ENCODE measurements around the gene MRPS33.

The MRPS33 gene

DNA sequence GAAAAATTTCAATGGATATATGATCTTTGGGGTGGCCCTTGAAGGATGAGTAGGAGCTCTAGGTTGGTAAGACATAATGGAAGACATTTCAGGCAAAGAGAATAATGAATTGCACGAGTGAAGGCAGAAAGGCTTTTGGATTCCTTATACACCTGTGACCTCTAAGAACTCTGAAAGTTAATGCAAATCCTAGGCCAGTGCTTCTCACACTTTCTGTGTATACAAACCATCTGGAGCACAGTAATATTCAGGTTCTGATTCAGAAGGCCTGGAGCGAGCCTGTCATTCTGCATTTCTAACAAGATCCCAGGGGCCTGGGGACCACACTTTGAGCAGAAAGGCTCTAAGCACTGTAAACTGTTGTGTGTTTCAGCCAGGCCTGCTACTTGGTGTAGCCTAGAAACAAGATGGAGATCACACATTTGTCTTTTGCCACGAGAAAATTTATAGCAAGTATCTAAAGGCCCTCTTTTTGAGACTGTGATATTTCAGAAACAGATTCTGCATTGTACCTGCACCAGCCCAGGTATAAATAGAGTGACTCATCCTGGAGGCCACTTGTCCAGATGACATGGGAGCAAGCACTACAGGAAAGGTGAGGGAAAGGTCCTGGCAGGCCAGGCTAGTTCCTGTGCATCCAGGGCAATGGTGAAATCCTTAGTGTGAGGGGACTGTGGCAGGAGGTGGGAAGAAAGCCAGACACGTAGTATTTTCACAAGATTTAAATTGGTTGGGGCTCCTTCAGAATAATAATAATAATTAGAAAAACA, 24.4 kb downstream of the MRPS33 start:
- TF ChIP-seq POLR2AphosphoS5 (IDR thresholded peaks at IDR 0.05; ENCODE audit: low read depth): no peak
- TF ChIP-seq, protein P1, sequence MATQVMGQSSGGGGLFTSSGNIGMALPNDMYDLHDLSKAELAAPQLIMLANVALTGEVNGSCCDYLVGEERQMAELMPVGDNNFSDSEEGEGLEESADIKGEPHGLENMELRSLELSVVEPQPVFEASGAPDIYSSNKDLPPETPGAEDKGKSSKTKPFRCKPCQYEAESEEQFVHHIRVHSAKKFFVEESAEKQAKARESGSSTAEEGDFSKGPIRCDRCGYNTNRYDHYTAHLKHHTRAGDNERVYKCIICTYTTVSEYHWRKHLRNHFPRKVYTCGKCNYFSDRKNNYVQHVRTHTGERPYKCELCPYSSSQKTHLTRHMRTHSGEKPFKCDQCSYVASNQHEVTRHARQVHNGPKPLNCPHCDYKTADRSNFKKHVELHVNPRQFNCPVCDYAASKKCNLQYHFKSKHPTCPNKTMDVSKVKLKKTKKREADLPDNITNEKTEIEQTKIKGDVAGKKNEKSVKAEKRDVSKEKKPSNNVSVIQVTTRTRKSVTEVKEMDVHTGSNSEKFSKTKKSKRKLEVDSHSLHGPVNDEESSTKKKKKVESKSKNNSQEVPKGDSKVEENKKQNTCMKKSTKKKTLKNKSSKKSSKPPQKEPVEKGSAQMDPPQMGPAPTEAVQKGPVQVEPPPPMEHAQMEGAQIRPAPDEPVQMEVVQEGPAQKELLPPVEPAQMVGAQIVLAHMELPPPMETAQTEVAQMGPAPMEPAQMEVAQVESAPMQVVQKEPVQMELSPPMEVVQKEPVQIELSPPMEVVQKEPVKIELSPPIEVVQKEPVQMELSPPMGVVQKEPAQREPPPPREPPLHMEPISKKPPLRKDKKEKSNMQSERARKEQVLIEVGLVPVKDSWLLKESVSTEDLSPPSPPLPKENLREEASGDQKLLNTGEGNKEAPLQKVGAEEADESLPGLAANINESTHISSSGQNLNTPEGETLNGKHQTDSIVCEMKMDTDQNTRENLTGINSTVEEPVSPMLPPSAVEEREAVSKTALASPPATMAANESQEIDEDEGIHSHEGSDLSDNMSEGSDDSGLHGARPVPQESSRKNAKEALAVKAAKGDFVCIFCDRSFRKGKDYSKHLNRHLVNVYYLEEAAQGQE (IDR thresholded peaks at IDR 0.05; ENCODE audit: insufficient replicate concordance, low read depth): no peak
- TF ChIP-seq, protein P2, sequence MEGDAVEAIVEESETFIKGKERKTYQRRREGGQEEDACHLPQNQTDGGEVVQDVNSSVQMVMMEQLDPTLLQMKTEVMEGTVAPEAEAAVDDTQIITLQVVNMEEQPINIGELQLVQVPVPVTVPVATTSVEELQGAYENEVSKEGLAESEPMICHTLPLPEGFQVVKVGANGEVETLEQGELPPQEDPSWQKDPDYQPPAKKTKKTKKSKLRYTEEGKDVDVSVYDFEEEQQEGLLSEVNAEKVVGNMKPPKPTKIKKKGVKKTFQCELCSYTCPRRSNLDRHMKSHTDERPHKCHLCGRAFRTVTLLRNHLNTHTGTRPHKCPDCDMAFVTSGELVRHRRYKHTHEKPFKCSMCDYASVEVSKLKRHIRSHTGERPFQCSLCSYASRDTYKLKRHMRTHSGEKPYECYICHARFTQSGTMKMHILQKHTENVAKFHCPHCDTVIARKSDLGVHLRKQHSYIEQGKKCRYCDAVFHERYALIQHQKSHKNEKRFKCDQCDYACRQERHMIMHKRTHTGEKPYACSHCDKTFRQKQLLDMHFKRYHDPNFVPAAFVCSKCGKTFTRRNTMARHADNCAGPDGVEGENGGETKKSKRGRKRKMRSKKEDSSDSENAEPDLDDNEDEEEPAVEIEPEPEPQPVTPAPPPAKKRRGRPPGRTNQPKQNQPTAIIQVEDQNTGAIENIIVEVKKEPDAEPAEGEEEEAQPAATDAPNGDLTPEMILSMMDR (IDR thresholded peaks at IDR 0.05; ENCODE audit: insufficient read depth, low read length): no peak
- TF ChIP-seq SPI1 (IDR thresholded peaks at IDR 0.05; ENCODE audit: borderline replicate concordance, low read depth): no peak
- no peak for TF ChIP-seq GABPA (IDR thresholded peaks at IDR 0.05; ENCODE audit: low read depth)
- no peak overlapping the region for H3K27ac ChIP-seq (replicated peaks)
- DNase-seq (ENCODE audit: low read depth in 1 of 2, low spot score in 1 of 2): no peak

DNA sequence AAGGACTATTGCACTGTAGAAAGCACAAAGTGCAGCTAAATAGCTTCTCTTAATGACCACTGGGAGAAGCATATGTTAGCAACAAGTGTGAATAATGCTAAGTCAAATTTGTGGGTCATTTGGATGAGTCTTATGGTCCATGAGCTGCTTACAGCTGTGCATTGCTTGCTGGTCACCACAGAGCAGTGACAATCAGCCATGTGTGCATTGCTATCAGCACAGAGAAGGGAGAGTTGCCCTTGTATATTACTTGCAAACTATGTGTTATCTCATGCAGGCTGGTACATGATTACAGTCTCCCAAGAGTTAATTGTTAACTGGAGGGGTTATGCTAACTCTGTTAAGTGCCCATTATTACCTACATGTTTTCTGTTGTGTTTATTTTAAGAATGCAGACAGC, 25.7 kb downstream of the MRPS33 start:
- Histone ChIP-seq H3K4me3 (replicated peaks; ENCODE audit: insufficient read depth, low read length) (no peak overlapping the region), H3K27ac (replicated peaks) (no peak overlapping the region), H3K27me3 (ENCODE audit: insufficient read depth, poor library complexity, severe bottlenecking) (no peaks in the 10 kb centered on the region)
- TF ChIP-seq GABPA (IDR thresholded peaks at IDR 0.05; ENCODE audit: low read depth) (no peak), SPI1 (IDR thresholded peaks at IDR 0.05; ENCODE audit: borderline replicate concordance, low read depth) (no peak), POLR2AphosphoS5 (IDR thresholded peaks at IDR 0.05; ENCODE audit: low read depth) (no peak)
- TF ChIP-seq, protein P2 (IDR thresholded peaks at IDR 0.05; ENCODE audit: insufficient read depth, low read length): no peak
- TF ChIP-seq, protein P1 (IDR thresholded peaks at IDR 0.05; ENCODE audit: insufficient replicate concordance, low read depth): no peak
- DNase-seq (ENCODE audit: low read depth in 1 of 2, low spot score in 1 of 2): no peak

More for the DNA sequence above, 24.4 kb downstream of the MRPS33 start:
- Histone ChIP-seq H3K4me3 (replicated peaks; ENCODE audit: insufficient read depth, low read length) (no peak overlapping the region), H3K27me3 (ENCODE audit: insufficient read depth, poor library complexity, severe bottlenecking) (no peaks in the 10 kb centered on the region)

DNA sequence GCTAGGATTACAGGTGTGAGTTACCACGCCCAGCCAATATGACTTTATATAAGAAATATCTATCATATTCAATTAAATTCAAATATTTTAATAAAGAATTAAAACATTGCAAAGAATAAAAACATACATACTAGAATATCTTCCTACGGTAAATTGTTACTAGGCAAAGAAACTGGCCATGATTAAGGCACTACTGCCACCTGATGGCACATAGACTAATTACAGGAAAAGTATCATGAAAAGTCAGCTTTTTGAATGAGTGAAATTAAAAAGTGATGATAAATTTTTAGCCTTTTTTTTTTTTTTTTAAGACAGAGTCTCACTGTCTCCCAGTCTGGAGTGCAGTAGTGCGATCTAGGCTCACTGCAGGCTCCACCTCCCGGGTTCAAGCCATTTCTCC, 30.9 kb downstream of the MRPS33 start:
- Histone ChIP-seq H3K4me3 (replicated peaks; ENCODE audit: insufficient read depth, low read length) (no peak overlapping the region), H3K27me3 (ENCODE audit: insufficient read depth, poor library complexity, severe bottlenecking) (no peaks in the 10 kb centered on the region), H3K27ac (replicated peaks) (peak overlapping the region; percentile 92)
- TF ChIP-seq SPI1 (IDR thresholded peaks at IDR 0.05; ENCODE audit: borderline replicate concordance, low read depth) (no peak), GABPA (IDR thresholded peaks at IDR 0.05; ENCODE audit: low read depth) (no peak), POLR2AphosphoS5 (IDR thresholded peaks at IDR 0.05; ENCODE audit: low read depth) (no peak)
- TF ChIP-seq, protein P1 (IDR thresholded peaks at IDR 0.05; ENCODE audit: insufficient replicate concordance, low read depth): no peak
- TF ChIP-seq, protein P2 (IDR thresholded peaks at IDR 0.05; ENCODE audit: insufficient read depth, low read length): no peak
- DNase-seq (ENCODE audit: low read depth in 1 of 2, low spot score in 1 of 2): peak in 1 of 2 experiments; percentile 47

Measured in HL-60 (cell line).